IMR-90 (cell line): ENCODE data around the gene GSN. TPM values are rescaled to one million over a fixed set of nuclear protein-coding genes. Genes with fewer than 3 reads are reported as not detected.

Experiments
- ATAC-seq: fragments of 200-7000 bp; cut with Tn5 transposase; 2 replicates; pipeline ENCODE4 v1.9.1; 2020; ENCODE audit warnings: low read depth, mild to moderate bottlenecking, moderate library complexity
- BruUV-seq: library from RNA; stranded (reverse); fragments of 400-500 nt; replicated peaks from 2 replicates; lab custom pipeline; 2021; lab: Mats Ljungman, UMichigan
- CTCF ChIA-PET: fragments of 300-600 bp; formaldehyde crosslinking; extraction: SDS; loops from one replicate; lab custom pipeline; 2021; ENCODE audit warnings: antibody characterized with exemption; lab: Yijun Ruan, JAX
- POLR2A ChIA-PET: fragments of 300-600 bp; sonication (Branson Sonifier 250); formaldehyde crosslinking; loops from one replicate; lab custom pipeline; 2022; ENCODE audit warnings: antibody characterized with exemption; ENCODE audit not compliant: unreplicated experiment; lab: Charles Lee
- DNase-seq: peaks from one replicate; pipeline ENCODE4 v3.0.0; 2013
- H2AFZ ChIP-seq: replicated peaks from 2 replicates; pipeline ENCODE3; 2013; ENCODE audit warnings: low read length, mild to moderate bottlenecking; ENCODE audit not compliant: poor library complexity
- H2AK5ac ChIP-seq: 2 replicates; pipeline ENCODE4 v1.6.1; 2013; ENCODE audit warnings: low read depth, low read length, inconsistent platforms
- H2AK9ac ChIP-seq: replicated peaks from 2 replicates; pipeline ENCODE3; 2013; ENCODE audit warnings: mild to moderate bottlenecking, low read depth, low read length, moderate library complexity; ENCODE audit not compliant: poor library complexity
- H2BK120ac ChIP-seq: 2 replicates; pipeline ENCODE4 v1.6.1; 2013; ENCODE audit warnings: low read depth, low read length, inconsistent platforms
- H2BK15ac ChIP-seq: 3 replicates; pipeline ENCODE4 v1.6.1; 2013; ENCODE audit warnings: low read depth, low read length, inconsistent platforms
- H2BK20ac ChIP-seq: 2 replicates; pipeline ENCODE4 v1.6.1; 2013; ENCODE audit warnings: low read depth, mild to moderate bottlenecking, inconsistent platforms, low read length, moderate library complexity
- H2BK5ac ChIP-seq: 2 replicates; pipeline ENCODE4 v1.6.1; 2013; ENCODE audit warnings: mild to moderate bottlenecking, low read depth, low read length, inconsistent platforms; ENCODE audit not compliant: poor library complexity, severe bottlenecking
- H3K14ac ChIP-seq: replicated peaks from 2 replicates; pipeline ENCODE4 v1.6.1; 2013; ENCODE audit warnings: low read depth, low read length, inconsistent platforms
- H3K18ac ChIP-seq: 2 replicates; pipeline ENCODE4 v1.6.1; 2013; ENCODE audit warnings: low read depth, low read length, control low read depth
- H3K23ac ChIP-seq: 2 replicates; pipeline ENCODE4 v1.6.1; 2013; ENCODE audit warnings: low read depth, low read length, inconsistent platforms
- H3K27ac ChIP-seq: 2 replicates; pipeline ENCODE4 v1.5.1; 2013; ENCODE audit warnings: mild to moderate bottlenecking, control low read depth, low read length; ENCODE audit not compliant: insufficient read depth
- H3K27me3 ChIP-seq: 2 replicates; pipeline ENCODE4 v1.6.1; 2013; ENCODE audit warnings: low read length; ENCODE audit not compliant: control insufficient read depth, insufficient read depth
- H3K36me3 ChIP-seq: 2 replicates; pipeline ENCODE4 v1.6.1; 2013; ENCODE audit warnings: low read length, mixed read lengths; ENCODE audit not compliant: control insufficient read depth, insufficient read depth
- H3K4ac ChIP-seq: 2 replicates; pipeline ENCODE4 v1.6.1; 2013; ENCODE audit warnings: low read depth, low read length, inconsistent platforms
- H3K4me1 ChIP-seq: 2 replicates; pipeline ENCODE4 v1.6.1; 2013; ENCODE audit warnings: low read length, mixed read lengths; ENCODE audit not compliant: control insufficient read depth, insufficient read depth
- H3K4me2 ChIP-seq: 2 replicates; pipeline ENCODE4 v1.6.1; 2013; ENCODE audit warnings: low read depth, mild to moderate bottlenecking, control low read depth, low read length, moderate library complexity
- H3K4me3 ChIP-seq: 2 replicates; pipeline ENCODE4 v1.5.1; 2013; ENCODE audit warnings: low read depth, mild to moderate bottlenecking, control low read depth, low read length, moderate library complexity; ENCODE audit not compliant: insufficient read depth
- H3K56ac ChIP-seq: 2 replicates; pipeline ENCODE4 v1.6.1; 2013; ENCODE audit warnings: low read length, inconsistent platforms; ENCODE audit not compliant: insufficient read depth; ENCODE audit errors: extremely low read depth
- H3K79me1 ChIP-seq, 2 experiments: 2 replicates each; pipeline ENCODE4 v1.6.1; 2013; ENCODE audit warnings: low read length in 2 of 2, inconsistent platforms in 1 of 2, low read depth in 1 of 2
- H3K9ac ChIP-seq: 2 replicates; pipeline ENCODE4 v1.6.1; 2013; ENCODE audit warnings: low read depth, low read length, control low read depth
- H3K9me1 ChIP-seq: 2 replicates; pipeline ENCODE4 v1.6.1; 2013; ENCODE audit warnings: low read length, inconsistent platforms; ENCODE audit not compliant: insufficient read depth
- H3K9me3 ChIP-seq: 2 replicates; pipeline ENCODE4 v1.6.1; 2013; ENCODE audit warnings: low read length; ENCODE audit not compliant: control insufficient read depth, insufficient read depth
- H4K20me1 ChIP-seq: 2 replicates; pipeline ENCODE4 v1.6.1; 2013; ENCODE audit warnings: low read length, inconsistent platforms; ENCODE audit not compliant: insufficient read depth
- H4K5ac ChIP-seq: 2 replicates; pipeline ENCODE4 v1.6.1; 2013; ENCODE audit warnings: mild to moderate bottlenecking, low read depth, low read length, control low read depth
- H4K8ac ChIP-seq, 2 experiments: 2 replicates each; pipeline ENCODE4 v1.6.1; 2013; ENCODE audit warnings: low read depth in 2 of 2, low read length in 2 of 2, control low read depth in 1 of 2, inconsistent platforms in 1 of 2
- H4K91ac ChIP-seq: 2 replicates; pipeline ENCODE4 v1.6.1; 2013; ENCODE audit warnings: low read depth, low read length, inconsistent platforms; ENCODE audit not compliant: insufficient read depth
- CHD1 ChIP-seq: IDR thresholded peaks from 2 replicates; pipeline ENCODE4 v1.6.1; 2012; ENCODE audit warnings: low read depth, low read length, improper control_type of control experiment
- MAFK ChIP-seq: IDR thresholded peaks from 2 replicates; pipeline ENCODE4 v1.6.1; 2012; ENCODE audit warnings: low read depth, low read length, improper control_type of control experiment
- MXI1 ChIP-seq: IDR thresholded peaks from 2 replicates; pipeline ENCODE4 v1.6.1; 2012; ENCODE audit warnings: low read depth, mild to moderate bottlenecking, low read length, moderate library complexity, borderline replicate concordance
- RCOR1 ChIP-seq: IDR thresholded peaks from 2 replicates; pipeline ENCODE4 v1.6.1; 2012; ENCODE audit warnings: mild to moderate bottlenecking, low read length, improper control_type of control experiment; ENCODE audit not compliant: insufficient replicate concordance
- WGBS, 2 experiments: methylation state at CpG; one replicate each; pipeline versions ENCODE4 v1.1.5 to v1.1.7; 2013; ENCODE audit warnings: missing lambda C conversion rate in 2 of 2; ENCODE audit not compliant: insufficient read length in 1 of 2; ENCODE audit errors: extremely low coverage in 2 of 2; 5-methylcytosine and 5-hydroxymethylcytosine counted together
- dilution Hi-C: fragments of 300-500 bp; cut with HindIII; formaldehyde crosslinking; loops from one replicate; pipeline ENCODE4 v1.14.3; 2018; ENCODE audit warnings: low sequenced_read_pairs; ENCODE audit not compliant: unreplicated experiment
- in situ Hi-C: fragments of 300-500 bp; cut with MboI; formaldehyde crosslinking; loops from 3 replicates; pipeline ENCODE4 v1.14.3; 2019; ENCODE audit warnings: low sequenced_read_pairs, inconsistent platforms, mixed read lengths
- intact Hi-C: fragments of 100-400 bp; cut with micrococcal nuclease; formaldehyde crosslinking; loops from 2 replicates; pipeline ENCODE4 v1.10.0; 2022
- polyA plus RNA-seq, 3 experiments: library from polyadenylated mRNA; depleted of rRNA; stranded (reverse); fragments of >200 nt; gene quantifications; 2 replicates each; pipeline ENCODE4 v1.2.3, GENCODE V29; 2012; ENCODE audit warnings: low replicate concordance in 1 of 3
- total RNA-seq: library from RNA; depleted of rRNA; stranded (reverse); fragments of >200 nt; gene quantifications from 2 replicates; pipeline ENCODE4 v1.2.3, GENCODE V29; 2012
- TF ChIP-seq, protein P1 (sequence below): fragments of 150-350 bp; IDR thresholded peaks from 2 replicates; pipeline ENCODE4 v1.6.1; 2016; ENCODE audit warnings: low read depth, mild to moderate bottlenecking, low read length, moderate library complexity, borderline replicate concordance
- TF ChIP-seq, protein P2 (sequence below): fragments of 150-350 bp; IDR thresholded peaks from 2 replicates; pipeline ENCODE4 v1.6.1; 2017; ENCODE audit warnings: mild to moderate bottlenecking, antibody characterized with exemption, low read length, low read depth

GSN gene
- total and polyA plus RNA-seq, 2 of the 4 experiments (the other 2 are of a cell fraction): 495 to 547 TPM

DNA sequence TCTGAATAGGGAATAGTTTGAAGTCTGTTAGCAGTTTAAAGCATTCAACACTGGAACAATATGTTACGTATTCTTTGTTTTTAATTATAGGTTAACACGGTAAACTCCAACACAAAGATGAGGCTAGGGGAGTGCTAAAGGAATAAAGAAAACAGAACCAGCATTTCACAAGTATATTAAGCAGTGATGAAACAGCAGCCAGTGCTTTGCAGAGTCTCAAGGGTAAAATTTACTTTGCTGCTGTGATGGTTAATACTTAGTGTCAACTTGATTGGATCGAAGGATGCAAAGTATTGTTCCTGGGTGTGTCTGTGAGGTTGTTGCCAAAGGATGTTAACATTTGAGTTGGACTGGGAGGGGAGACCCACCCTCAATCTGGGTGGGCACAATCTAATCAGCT is 30.0 kb upstream of the GSN start:
- Histone ChIP-seq H3K9me3 (no peaks in the 10 kb centered on the region), H3K23ac (no peak overlapping the region), H4K91ac (no peak overlapping the region), H3K56ac (no peak overlapping the region), H3K4ac (no peak overlapping the region), H3K36me3 (no peaks in the 10 kb centered on the region), H4K5ac (no peak overlapping the region), H3K9ac (no peak overlapping the region), H3K27me3 (no peaks in the 10 kb centered on the region), H3K14ac (no peak overlapping the region), H2AFZ (no peak overlapping the region), H4K8ac (no peak overlapping the region), H2BK15ac (no peak overlapping the region), H2AK9ac (no peak overlapping the region), H2BK5ac (no peak overlapping the region), H3K4me3 (no peak overlapping the region), H2AK5ac (no peak overlapping the region), H3K4me2 (no peak overlapping the region), H3K18ac (no peak overlapping the region), H3K4me1 (peaks cover 17% of the 10 kb centered on the region), H3K27ac (no peak overlapping the region), H4K20me1 (no peaks in the 10 kb centered on the region), H2BK20ac (no peak overlapping the region; the same call in 1 of the 2 replicates), H3K79me1 (peaks cover 0 to 5% of the 10 kb centered on the region in 2 experiments; a peak in 1 of 4 replicates), H2BK120ac (no peak overlapping the region), H3K9me1 (peaks cover 19% of the 10 kb centered on the region)
- CTCF ChIA-PET: no interaction called here
- POLR2A ChIA-PET: no interaction called here
- BruUV-seq: no TSS peak
- no peak for ATAC-seq
- dilution Hi-C loops (no loop called here), in situ Hi-C loops (no loop called here), intact Hi-C loops (no loop called here)
- no CpG with 5 or more reads among the region's 3 CpGs for WGBS, 2 experiments
- TF ChIP-seq RCOR1 (no peak), MAFK (no peak), CHD1 (no peak), MXI1 (no peak)
- TF ChIP-seq, protein P1, sequence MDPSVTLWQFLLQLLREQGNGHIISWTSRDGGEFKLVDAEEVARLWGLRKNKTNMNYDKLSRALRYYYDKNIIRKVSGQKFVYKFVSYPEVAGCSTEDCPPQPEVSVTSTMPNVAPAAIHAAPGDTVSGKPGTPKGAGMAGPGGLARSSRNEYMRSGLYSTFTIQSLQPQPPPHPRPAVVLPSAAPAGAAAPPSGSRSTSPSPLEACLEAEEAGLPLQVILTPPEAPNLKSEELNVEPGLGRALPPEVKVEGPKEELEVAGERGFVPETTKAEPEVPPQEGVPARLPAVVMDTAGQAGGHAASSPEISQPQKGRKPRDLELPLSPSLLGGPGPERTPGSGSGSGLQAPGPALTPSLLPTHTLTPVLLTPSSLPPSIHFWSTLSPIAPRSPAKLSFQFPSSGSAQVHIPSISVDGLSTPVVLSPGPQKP: no peak
- TF ChIP-seq, protein P2, sequence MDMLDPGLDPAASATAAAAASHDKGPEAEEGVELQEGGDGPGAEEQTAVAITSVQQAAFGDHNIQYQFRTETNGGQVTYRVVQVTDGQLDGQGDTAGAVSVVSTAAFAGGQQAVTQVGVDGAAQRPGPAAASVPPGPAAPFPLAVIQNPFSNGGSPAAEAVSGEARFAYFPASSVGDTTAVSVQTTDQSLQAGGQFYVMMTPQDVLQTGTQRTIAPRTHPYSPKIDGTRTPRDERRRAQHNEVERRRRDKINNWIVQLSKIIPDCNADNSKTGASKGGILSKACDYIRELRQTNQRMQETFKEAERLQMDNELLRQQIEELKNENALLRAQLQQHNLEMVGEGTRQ: no peak
- DNase-seq: no peak
